NK-92 treated with Interleukin-12 subunit alpha and Interleukin-12 subunit beta, amount 100 ng/mL, for 24 hours (cell line): ENCODE measurements around the gene DCAF15.

ENCODE experiments used
- DNase-seq: peaks from one replicate; lab custom pipeline; 2025; lab: John Stamatoyannopoulos, UW

Gene DCAF15

GRCh38 chr19:13931391-13932148 lies 20.7 kb upstream of the DCAF15 start:
- no peak for DNase-seq

- DNase-seq: no peak
Observed at GRCh38 chr19:13932149-13932637, 20.1 kb upstream of the DCAF15 start.

- DNase-seq: no peak
Observed at GRCh38 chr19:13932911-13933393, 19.4 kb upstream of the DCAF15 start.

- DNase-seq: no peak
Observed at GRCh38 chr19:13934785-13935109, 17.6 kb upstream of the DCAF15 start.

GRCh38 chr19:13935765-13936510 lies 16.4 kb upstream of the DCAF15 start:
- DNase-seq: no peak

GRCh38 chr19:13937479-13938300 lies 14.6 kb upstream of the DCAF15 start:
- DNase-seq: no peak

- DNase-seq: no peak
Observed at GRCh38 chr19:13938301-13939064, 13.8 kb upstream of the DCAF15 start, which contains the start of gene PODNL1. Gene PODNL1, minus strand, starts transcription at chr19:13938417. Its CDS starts 236 bp downstream, at chr19:13938181.

GRCh38 chr19:13942023-13942684 lies 10.2 kb upstream of the DCAF15 start:
- no peak for DNase-seq

- DNase-seq: no peak
Observed at GRCh38 chr19:13946414-13946813, 5.9 kb upstream of the DCAF15 start.

- no peak for DNase-seq
Observed at GRCh38 chr19:13951043-13951442, 1.3 kb upstream of the DCAF15 start.

- no peak for DNase-seq
Observed at GRCh38 chr19:13951799-13952153, 533 bp upstream of the DCAF15 start.

- no peak for DNase-seq
Observed at GRCh38 chr19:13952931-13953531, 722 bp downstream of the DCAF15 start.

GRCh38 chr19:13954185-13954584 lies 1.9 kb downstream of the DCAF15 start:
- DNase-seq: no peak

GRCh38 chr19:13955662-13956364 lies 3.5 kb downstream of the DCAF15 start:
- DNase-seq: no peak

- DNase-seq: no peak
Observed at GRCh38 chr19:13956365-13956744, 4.0 kb downstream of the DCAF15 start.

- no peak for DNase-seq
Observed at GRCh38 chr19:13957051-13957450, 4.7 kb downstream of the DCAF15 start.

GRCh38 chr19:13958043-13958442 lies 5.7 kb downstream of the DCAF15 start:
- DNase-seq: no peak

GRCh38 chr19:13959141-13959961 lies 7.0 kb downstream of the DCAF15 start:
- DNase-seq: no peak
